GM21576 (cell line): ENCODE results near the gene SMTNL1.
A peak's percentile ranks its signal among the peaks of the same experiment; 100 is the strongest.
"Not testable (repeated sequence)": the region's sequence is repeated elsewhere in the genome, so short reads cannot be mapped to it uniquely, and the experiment has no call there.

ENCODE experiments used
- ATAC-seq: cut with Tn5 transposase; IDR thresholded peaks from one replicate; pipeline ENCODE4 v1.9.1; 2021; ENCODE audit warnings: mild to moderate bottlenecking, moderate library complexity; ENCODE audit not compliant: unreplicated experiment

SMTNL1 gene

GRCh38 chr11:57508341-57509170 is 28.8 kb upstream of the SMTNL1 start:
- no peak for ATAC-seq

GRCh38 chr11:57511741-57512430 is 25.5 kb upstream of the SMTNL1 start:
- no peak for ATAC-seq

GRCh38 chr11:57512646-57513451 is 24.5 kb upstream of the SMTNL1 start:
- no peak for ATAC-seq

- no peak for ATAC-seq
Observed at GRCh38 chr11:57513452-57513795, 24.0 kb upstream of the SMTNL1 start.

GRCh38 chr11:57513911-57514537 is 23.4 kb upstream of the SMTNL1 start:
- peak; percentile 30 for ATAC-seq

GRCh38 chr11:57514538-57515331 is 22.7 kb upstream of the SMTNL1 start:
- peak; percentile 38 for ATAC-seq

GRCh38 chr11:57515332-57516060 is 21.9 kb upstream of the SMTNL1 start, which contains the start of gene SLC43A1:
Gene SLC43A1 (minus strand): TSS chr11:57515702. CDS start chr11:57514111, 1,591 bp downstream.
- peak; percentile 52 for ATAC-seq

GRCh38 chr11:57516061-57516443 is 21.3 kb upstream of the SMTNL1 start:
- ATAC-seq = no peak

- ATAC-seq = no peak
Observed at GRCh38 chr11:57521116-57521515, 16.3 kb upstream of the SMTNL1 start.

- ATAC-seq = no peak
Observed at GRCh38 chr11:57523419-57523818, 14.0 kb upstream of the SMTNL1 start.

GRCh38 chr11:57527056-57527631 is 10.3 kb upstream of the SMTNL1 start:
- ATAC-seq = no peak

- no peak for ATAC-seq
Observed at GRCh38 chr11:57529012-57529411, 8.4 kb upstream of the SMTNL1 start.

- no peak for ATAC-seq
Observed at GRCh38 chr11:57530215-57530595, 7.2 kb upstream of the SMTNL1 start.

GRCh38 chr11:57530596-57531507 is 6.5 kb upstream of the SMTNL1 start, which contains the start of gene TIMM10:
Gene TIMM10 (minus strand): TSS chr11:57530754. CDS start chr11:57530189, 565 bp downstream.
- peak; percentile 96 for ATAC-seq

- ATAC-seq = not testable (repeated sequence)
Observed at GRCh38 chr11:57534449-57534848, 2.9 kb upstream of the SMTNL1 start.

- no peak for ATAC-seq
Observed at GRCh38 chr11:57539342-57539741, 1.9 kb downstream of the SMTNL1 start.

GRCh38 chr11:57541169-57541568 is 3.8 kb downstream of the SMTNL1 start:
- ATAC-seq = no peak

- no peak for ATAC-seq
Observed at GRCh38 chr11:57542582-57542981, 5.2 kb downstream of the SMTNL1 start.
